NOMO-1 (cell line): ENCODE data around the gene FBXL22.

ENCODE experiments used
- DNase-seq, 2 experiments: peaks; one replicate each; lab custom pipeline; 2025; ENCODE audit not compliant: unreplicated experiment in 2 of 2; lab: John Stamatoyannopoulos, UW

The FBXL22 gene, protein sequence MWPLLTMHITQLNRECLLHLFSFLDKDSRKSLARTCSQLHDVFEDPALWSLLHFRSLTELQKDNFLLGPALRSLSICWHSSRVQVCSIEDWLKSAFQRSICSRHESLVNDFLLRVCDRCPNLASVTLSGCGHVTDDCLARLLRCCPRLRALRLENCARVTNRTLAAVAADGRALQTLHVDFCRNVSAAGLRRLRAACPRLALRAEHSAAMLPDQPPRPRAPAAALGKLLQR

DNA sequence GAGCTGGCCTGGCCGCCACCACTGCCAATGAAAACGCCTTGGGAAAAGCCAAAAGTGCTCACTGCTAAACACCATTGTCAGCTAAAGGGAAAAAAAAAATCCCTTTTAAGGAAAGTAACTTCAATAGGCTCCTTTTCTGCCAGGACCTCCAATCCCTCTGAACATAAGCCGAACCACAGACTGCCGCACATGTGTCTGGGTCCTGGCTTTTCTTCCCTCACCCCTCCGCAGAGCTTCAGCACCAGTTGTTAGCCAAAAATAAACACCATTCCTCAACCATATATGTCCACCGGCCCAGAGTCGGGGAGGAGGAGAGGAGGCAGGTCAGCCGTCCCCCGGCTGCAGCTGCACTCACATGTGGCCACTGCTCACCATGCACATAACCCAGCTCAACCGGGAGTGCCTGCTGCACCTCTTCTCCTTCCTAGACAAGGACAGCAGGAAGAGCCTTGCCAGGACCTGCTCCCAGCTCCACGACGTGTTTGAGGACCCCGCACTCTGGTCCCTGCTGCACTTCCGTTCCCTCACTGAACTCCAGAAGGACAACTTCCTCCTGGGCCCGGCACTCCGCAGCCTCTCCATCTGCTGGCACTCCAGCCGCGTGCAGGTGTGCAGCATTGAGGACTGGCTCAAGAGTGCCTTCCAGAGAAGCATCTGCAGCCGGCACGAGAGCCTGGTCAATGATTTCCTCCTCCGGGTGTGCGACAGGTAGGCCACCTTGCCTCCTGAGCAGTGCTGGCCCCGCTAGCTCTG is at the start of gene FBXL22:
TSS of gene FBXL22 (plus strand) at position 350 of the 753 bp plus-strand sequence. CDS start at position 356, 6 bp downstream.
- DNase-seq: no peak

DNA sequence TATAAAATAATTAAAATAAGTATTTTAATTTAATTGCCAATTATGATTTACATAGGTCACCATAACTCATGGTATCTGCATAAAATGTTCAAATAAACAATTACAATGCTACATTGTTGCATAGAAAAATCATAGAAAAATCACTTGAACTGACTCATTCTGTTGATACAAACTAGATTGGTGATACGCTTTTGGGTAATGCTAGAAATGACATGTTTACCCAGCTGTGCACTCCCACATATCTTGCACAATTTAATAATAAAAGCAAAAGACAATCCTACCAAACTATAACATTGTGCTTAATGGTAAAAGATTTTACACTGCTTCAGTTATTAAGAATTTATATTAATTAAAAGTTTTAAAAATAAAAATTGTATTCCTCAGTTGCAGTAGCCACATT is 45.8 kb upstream of the FBXL22 start:
- DNase-seq: no peak

DNA sequence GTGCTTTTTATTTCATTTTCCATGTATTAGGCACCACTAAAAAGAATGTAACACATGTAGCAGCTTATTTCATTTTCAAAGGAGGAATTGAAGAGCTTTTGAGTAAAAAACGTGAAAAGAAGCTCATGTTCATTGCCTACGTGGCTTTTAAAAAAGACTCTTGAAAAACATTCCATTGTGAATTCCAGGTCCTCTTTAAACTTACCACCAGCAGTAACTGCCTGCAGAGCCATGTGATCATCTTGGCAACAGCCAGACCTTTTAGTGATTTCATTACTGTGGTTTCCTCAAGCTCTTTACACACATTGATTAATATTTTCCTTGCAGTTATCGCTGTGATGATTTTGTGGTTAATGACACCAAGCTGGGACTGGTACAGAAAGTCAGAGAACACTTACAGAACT is 43.8 kb upstream of the FBXL22 start:
- peak in 1 of 2 experiments; percentile 36 for DNase-seq

DNA sequence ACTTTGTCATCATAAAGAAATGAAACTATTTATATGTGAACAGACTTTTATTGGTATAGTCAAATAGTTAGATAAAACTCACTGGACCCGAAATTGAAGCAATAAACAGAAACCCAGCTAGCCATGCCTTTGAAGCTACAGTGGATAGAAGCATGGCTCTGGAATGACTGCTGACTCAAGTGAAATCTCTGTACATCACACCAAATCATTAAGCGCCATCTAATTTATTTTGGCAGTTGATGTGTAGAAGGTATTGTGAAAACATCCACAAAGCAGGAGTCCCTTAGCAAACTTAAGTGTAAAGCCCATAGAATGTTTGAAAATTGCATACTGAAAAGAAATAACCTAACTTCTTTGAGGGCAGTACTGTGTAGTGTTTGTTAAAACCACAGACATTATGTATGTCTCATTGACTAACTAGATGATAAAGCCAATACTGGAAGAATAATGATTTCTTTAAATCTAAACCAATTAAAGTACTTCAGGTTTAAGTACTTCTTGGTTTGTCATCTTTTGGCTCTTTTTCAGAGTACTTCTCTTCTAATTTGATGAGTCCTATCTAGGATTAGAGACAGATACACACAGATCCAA is 42.8 kb upstream of the FBXL22 start:
- no peak for DNase-seq

DNA sequence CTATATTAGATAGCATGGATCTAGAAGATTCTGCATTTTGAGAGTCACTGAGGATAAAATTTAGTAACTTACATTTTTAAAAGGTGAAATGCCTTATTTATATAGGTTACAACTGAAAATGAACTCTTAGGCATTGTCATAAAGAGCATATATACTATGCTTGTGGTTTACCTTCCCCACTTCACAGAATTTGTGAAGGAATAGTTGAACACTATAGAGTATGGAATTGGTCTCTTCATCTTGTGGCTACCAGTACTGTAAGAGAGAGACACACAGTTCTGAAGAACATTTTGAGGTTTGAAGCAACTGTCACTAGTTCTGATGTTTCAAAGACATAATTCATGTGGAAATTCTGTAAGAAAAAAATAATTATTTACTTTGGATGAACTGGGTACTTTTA is 41.7 kb upstream of the FBXL22 start:
- no peak for DNase-seq

DNA sequence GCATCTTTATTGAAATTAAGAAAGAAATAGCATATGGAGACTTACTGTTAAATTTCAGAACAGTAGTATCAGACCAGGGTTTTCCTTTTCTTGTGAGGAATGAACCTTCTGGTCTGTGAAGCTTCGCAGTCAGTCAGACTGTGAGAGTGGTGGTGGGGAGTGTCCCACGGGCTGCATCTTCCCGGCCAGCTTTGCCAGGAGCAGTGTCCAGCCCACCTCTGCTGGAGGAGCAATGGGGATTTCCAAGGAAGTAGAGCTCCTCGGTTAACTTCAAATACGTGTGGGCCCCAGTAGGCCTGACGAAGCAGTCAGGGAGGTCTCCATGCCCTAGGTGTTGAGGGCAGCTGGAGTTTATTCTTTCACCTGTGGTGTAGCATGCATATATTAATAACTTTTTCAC is 40.9 kb upstream of the FBXL22 start:
- no peak for DNase-seq

DNA sequence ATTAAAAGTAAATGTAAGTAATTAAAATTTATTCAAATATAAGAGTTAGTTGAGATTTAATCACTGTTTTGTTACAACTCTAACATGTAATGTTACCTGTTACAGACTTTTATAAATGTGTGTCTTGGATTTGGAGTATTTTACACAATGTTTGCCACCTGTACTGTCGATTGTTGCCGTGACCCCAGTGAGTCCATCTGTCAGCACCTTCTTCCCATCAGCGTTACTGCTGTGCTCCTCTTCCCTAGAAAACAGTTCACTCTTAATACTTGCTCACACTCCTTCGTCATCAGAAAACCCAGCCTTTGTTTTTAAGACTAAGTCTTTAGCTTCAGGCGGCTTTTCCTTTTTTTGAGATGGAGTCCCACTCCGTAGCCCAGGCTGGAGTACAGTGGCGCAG is 40.5 kb upstream of the FBXL22 start:
- no peak for DNase-seq

DNA sequence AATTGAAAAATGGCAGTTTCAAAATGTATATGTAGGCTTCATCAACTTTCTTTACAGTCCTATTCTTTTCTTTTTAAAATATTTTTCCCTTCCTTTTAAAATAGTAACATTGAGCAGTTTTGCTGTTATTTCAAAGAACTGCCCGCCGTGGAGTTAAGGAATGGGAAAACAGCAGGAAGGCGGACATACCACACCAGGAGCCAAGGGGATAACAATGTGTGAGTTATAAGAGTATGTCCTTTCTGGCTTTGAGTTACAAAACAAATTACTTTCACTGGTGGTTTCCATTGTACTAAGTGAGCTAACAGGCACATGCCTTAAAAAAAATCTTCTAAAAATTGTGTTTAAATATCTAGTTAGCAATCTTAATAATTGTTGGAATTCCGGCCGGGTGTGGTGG is 37.4 kb upstream of the FBXL22 start:
- DNase-seq: no peak

DNA sequence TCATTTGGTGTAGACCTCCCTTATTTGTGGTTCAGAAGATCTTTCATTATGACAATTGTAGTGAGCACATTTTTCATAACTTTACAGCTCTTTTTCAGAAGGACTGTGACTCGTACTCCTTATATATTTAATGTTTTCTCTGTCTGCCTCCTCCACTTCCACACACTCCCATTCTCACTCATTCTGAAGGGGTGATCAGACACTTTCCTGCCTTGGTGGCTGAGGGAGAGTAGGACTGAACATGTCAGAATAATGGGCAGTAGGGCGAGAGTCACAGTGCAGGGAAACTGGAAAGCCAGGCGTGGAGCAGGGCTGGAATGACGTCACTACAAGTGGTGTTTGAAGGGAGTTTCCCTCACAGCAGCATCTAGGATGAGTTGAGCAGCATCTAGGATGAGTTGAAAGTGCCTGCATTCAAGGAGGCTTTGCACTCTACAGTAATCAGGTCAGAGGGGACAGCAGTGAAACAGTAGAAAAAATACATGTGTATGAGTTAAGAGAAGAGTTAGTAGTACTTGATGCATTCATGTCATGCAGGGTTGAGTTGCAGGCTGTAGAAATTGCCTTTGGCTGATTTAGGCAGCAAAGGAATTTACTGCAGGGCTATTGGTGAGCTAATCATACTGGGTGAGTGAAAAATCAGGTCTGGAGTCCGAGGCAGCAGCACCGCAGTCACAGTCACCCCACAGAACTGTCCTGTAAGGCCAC is 36.3 kb upstream of the FBXL22 start:
- no peak for DNase-seq

DNA sequence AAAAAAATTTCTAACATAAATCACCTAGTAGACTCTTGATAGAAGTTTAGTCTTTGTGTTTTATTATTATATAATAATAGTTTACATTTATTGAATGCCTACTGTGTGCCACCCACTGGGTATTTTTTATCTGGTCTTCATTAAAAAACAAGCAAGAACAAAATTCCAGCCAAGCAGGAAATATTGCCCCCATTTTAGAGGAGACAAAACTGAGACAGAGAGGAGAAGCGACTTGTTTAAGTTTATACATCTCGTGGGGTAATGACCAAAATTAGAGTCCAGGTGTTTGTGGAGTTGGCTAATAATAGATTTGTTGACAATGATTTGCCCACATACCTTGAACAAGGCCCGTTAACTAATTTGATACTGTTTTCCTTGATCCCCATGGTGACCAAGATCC is 33.1 kb upstream of the FBXL22 start:
- DNase-seq: no peak

DNA sequence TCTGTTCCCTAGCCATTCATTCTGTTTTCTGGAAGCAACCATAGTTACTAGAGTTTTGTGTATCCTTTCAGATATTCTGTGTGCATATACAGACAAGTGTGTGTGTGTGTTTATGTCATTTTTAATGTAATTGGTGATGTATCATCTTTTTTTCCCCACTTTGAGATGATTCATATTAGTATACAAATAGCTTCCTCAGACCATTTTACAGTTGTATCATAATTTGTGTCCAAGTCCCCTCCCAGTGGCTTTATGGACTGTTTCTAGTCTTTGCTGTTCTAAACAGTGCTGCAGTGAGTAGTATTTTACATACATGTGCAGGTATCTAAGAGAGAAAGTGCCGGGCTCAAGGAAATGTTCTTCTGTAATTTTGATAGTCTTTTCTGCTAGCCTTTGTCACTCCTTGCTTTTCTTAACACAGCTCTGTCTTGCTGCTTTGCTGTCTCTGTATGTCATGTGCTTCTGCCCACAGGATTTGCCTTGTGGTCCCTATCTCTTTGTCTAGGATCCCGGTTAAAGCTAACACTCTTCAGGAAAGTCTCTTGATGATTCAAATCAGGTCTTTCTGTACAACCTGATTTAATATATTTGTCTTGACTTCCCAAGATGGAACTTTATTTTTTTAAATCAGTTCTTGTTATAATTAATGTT is 31.5 kb upstream of the FBXL22 start:
- DNase-seq: no peak

DNA sequence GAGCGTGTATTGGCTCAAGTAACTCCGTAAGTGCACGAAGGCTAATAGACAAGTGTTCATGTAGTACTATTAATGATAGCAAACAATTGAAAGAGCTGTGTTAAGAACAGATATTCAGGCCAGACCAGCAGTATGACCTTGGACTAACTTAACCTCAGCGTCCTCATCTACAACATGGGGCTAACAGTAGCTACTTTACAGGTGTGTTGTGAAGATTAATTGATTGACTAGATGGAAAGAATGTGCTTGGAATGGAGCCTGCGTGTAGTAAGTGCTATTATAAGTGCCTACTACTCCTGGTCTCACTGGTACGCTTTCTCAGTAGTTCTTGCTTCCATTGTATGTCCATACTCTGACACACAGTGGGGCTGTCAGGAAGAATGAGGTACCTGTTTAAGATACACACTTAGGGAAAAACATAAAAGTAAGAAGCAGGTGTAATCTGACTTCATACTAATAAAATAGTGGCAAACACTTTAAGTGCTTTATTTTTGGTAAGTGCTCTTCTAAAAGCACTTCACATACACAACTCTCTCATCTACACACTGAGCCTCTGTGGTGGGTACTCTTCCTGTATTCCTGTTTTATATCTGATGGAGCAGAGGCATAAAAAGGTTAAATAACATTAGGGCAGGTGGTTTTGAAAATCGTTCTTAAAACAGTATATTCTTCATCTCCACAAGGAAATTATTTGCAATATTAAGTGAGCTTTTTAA is 24.3 kb upstream of the FBXL22 start:
- no peak for DNase-seq

DNA sequence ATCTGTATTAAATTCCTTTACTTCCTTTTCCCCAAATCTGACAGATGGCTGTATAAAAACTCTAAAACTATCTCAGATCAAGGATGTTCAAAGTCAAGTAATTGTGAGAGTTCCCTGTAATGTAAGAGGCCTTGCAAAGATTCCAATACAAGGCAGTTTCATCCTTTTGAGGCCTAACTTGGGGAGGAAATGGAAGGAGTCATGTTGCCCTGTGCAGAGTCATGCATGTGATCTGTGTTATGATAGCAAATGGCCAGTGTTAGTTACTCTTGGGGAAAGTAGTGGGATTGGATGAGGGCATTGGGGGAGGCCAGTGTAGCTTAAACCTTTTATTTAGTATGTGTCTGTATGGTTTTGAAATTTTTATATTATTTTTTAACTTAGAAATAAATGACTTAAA is 23.7 kb upstream of the FBXL22 start:
- DNase-seq: no peak

DNA sequence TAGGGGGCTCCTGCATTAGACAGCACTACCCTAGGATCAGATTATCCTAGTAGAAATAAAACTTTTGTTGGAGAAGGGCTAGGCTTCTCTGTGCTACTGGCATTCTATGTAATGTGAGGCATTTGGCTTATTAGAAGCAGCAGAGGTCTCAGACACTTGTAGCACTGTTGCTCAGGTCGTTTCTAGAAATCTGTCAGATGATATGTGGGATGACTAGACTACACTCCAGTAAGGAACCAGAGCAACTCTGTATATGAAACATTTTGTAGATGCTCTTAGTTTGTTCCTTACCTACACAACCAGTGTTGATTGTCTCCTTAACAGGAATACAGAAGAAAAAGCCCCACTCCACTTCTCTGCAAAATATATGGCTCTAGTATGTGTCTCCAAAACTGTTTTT is 21.9 kb upstream of the FBXL22 start:
- no peak for DNase-seq

DNA sequence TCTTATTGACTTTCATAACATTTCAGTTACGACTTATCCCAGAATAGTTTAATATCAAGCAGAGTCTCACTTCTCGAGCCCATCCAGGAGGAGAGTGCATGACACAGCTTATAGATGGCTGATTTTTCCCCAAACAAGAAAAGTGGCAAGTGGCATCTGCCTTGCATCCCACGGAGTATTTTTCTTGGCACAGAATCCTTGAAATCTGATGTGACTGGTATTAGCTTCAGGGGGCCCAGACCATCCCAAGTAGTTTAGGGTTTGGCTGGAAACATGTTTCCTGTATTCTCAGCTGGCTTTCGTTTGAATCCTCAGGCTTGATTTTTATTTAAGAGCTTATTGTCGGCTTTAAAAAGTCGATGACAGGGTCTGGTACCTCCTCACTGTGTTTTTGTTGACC is 20.7 kb upstream of the FBXL22 start:
- no peak for DNase-seq

DNA sequence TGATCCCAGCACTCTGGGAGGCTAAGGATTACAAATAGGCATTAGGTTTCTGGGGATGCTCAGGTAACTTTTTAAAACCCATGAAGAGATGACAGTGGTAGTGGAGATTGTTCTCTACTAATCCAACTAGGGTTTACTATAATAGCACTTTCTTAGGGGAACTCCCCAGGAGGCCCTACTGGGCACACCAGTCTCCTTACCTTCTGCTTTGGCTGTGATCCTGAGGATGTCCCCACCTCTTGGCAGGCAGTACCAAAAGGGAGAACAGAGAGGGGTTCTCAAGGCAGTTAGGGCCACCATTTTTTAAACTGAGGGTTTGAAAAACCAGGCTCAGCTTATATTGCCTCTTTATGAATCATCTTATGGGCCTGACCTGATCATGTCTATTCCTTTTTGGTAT is 15.0 kb upstream of the FBXL22 start:
- no peak for DNase-seq

DNA sequence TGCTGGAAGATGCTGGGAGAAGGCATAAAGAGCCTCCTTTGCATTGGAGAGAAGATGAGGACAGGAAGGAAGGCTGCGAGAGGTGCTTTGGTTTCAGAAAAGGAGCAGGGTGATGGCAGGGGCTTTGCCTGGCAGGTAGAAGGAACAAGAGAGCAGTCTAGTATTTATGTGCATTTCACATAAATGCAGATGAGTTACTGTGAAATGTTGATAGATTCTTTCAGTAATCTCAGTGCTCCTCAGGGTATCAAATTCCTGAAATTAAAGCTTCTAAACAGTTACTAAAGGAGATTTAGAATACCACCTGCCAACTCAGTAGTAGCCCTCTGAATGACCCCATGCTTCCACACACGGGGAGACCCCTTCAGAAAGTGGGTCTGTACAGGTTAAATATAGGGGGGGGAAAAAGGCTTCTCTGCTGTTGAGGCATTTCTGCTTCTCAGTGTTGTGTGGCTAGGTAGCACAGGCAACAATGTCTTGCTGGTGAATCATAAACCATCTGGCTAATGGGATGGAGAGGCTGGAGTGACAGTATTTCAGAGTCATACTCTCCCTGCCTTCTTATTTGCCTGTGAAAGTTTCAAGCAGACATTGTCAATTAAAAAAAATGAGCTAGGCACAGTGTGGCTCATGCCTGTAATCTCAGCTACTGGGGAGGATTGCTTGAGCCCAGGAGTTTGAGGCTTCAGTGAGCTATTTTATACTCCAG is 14.3 kb upstream of the FBXL22 start:
- DNase-seq: no peak

DNA sequence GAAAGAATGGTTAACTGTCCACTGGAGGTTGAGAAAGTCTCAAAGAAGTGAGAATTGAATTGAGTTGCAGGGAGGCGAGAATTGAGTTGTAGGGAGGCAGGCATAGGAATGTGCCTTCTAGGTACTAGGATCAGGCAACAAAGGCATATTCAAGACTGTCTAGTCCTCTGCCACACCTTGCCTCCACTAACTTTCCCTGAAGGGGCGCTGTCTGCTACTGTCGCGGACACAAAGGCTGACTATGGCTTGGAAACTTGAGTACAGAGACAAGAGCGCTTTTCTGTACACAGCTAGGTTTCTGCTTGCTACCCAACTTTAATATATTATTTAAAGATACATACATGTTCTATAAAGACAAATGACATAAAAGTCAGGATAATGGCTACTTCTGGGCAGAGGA is 10.4 kb upstream of the FBXL22 start:
- no peak for DNase-seq

DNA sequence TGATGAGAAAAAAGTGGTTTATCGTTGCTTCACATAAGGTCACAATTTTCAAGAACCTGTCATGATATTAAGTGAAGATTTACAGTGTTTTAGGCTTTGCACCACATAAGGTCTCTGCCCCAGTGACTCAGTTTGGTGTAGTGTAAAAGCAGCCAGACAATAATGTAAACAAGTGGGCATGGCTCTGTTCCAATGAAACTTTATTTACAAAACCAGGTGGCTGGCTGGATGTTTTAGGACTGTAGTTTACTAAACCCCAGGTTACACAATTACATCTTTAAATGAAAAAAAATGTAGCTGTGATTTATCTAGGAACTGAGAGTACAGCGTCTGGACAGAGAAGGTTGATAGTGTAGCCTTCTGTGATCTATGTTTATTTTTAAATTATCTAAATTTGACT is 9.7 kb upstream of the FBXL22 start:
- DNase-seq: no peak

DNA sequence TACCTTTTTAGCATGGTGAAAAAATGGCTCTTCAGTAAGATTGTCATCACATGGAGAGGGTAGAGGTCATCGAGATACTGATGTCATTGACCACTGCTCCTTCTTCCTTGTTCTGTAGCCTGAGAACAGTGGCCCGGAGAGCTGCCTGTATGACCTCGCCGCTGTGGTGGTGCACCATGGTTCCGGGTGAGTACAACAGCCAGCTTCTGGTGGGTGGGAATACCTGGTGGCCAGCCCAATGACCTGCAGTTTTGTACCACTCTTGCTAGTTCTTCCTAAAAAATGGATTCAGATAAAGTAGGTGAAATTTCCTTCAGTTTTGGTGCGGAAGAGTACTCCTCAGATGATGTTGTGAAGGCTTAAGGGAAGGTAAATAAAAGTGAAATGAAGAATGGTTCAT is 8.4 kb upstream of the FBXL22 start:
- no peak for DNase-seq
